Stimulated activated CD4-positive, alpha-beta T cell treated with anti-CD3 and anti-CD28 coated beads, TNF-alpha, amount 100 ng/mL, for 48 hours (primary cell): ENCODE measurements around the gene TAS2R20.

ENCODE experiments used
- DNase-seq, 3 donors: peaks; one replicate each; pipeline ENCODE4 v3.0.0-alpha.2; 2020; ENCODE audit warnings: low read depth in 3 of 3

The TAS2R20 gene

DNA sequence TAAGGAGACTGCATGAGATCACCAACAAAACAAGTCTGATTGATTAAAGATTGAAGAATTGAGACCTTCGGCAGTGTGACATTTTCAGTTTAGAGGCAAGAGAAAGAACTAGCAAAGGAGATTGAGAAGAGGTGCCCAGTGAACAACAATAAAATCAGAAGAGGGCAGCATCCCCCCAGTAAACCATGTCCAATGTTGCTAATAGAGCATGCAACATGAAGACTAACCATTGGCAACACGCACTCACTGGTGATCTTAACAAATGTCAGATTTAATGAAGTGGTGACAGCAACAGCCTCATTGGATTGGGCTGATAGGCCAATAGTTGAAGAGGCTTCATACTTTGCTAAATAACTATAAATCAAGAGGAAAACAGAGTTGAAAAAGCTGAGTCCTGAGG, 38.3 kb downstream of the TAS2R20 start:
- no peak for DNase-seq

DNA sequence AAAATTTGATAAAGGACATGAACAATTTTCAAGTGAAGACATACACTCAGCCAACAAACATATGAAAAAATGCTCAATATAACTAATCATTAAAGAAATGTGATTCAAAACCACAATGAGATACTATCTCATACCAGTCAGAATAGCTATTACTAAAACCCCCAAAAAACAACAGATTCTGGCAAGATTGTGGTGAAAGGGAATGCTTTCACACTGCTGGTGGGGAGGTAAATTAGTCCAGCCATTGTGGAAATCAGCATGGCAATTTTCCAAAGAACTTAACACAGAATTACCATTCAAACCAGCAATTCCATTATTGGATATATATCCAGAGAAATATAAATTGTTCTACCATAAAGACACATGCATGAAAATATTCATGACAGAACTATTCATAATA, 40.4 kb downstream of the TAS2R20 start:
- no peak for DNase-seq

DNA sequence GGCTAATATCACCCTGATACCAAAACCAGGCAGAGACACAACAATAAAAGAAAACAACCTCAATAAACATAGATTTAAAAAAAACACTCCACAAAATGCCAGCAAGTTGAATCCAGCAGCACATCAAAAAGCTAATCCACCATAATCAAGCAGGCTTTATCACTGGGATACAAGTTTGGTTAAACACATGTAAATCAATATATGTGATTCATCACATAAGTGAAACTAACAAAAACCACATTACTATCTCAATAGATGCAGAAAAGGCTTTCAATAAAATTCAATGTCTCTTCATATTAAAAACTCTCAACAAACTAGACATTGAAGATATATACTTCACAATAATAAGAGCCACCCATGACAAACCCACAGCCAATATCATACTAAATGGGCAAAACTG, 42.0 kb downstream of the TAS2R20 start:
- no peak for DNase-seq

DNA sequence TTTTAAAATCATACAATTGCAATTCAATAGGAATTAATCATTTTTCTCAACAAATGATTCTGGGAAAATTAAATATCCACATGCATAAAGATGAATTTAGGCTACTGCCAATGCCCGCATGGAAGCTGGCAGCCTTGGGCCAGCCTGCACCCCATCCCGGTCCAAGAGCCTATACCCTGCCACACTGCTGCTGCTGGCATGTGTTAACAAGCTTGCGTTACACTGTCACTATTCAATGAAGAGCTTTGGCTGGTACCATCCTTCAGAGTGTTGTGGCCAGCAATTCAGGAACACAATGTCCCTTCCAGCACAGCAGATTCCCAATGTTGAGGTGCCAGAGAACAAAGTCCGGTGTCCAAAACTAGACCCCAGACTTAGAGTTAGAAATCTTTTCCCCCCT, 45.5 kb downstream of the TAS2R20 start:
- no peak for DNase-seq
